HEK293 (cell line): Measurements from ENCODE around the gene CCDC85B.

Source experiments
- FEZF1 ChIP-seq: fragments of 450-650 bp; formaldehyde crosslinking; IDR thresholded peaks from 2 replicates; pipeline ENCODE4 v1.5.1; 2016; ENCODE audit warnings: missing biosample characterization, missing genetic modification characterization
- GLIS2 ChIP-seq: fragments of 450-650 bp; formaldehyde crosslinking; IDR thresholded peaks from 2 replicates; pipeline ENCODE4 v1.5.1; 2016; ENCODE audit warnings: missing biosample characterization, missing genetic modification characterization
- KLF10 ChIP-seq: fragments of 450-650 bp; IDR thresholded peaks from 2 replicates; pipeline ENCODE4 v1.5.1; 2018; ENCODE audit warnings: missing biosample characterization, mild to moderate bottlenecking, missing genetic modification characterization
- KLF7 ChIP-seq: fragments of 450-650 bp; formaldehyde crosslinking; IDR thresholded peaks from 2 replicates; pipeline ENCODE4 v1.5.1; 2016; ENCODE audit warnings: missing biosample characterization, missing genetic modification characterization, borderline replicate concordance
- SCRT1 ChIP-seq: fragments of 450-650 bp; formaldehyde crosslinking; IDR thresholded peaks from 2 replicates; pipeline ENCODE4 v1.5.1; 2016; ENCODE audit warnings: missing biosample characterization, missing genetic modification characterization, borderline replicate concordance
- ZBTB20 ChIP-seq: fragments of 450-650 bp; formaldehyde crosslinking; IDR thresholded peaks from 2 replicates; pipeline ENCODE4 v1.5.1; 2016; ENCODE audit warnings: missing biosample characterization, missing genetic modification characterization
- ZBTB8A ChIP-seq: fragments of 450-650 bp; formaldehyde crosslinking; IDR thresholded peaks from 2 replicates; pipeline ENCODE4 v1.5.1; 2016; ENCODE audit warnings: missing biosample characterization, missing genetic modification characterization
- ZNF24 ChIP-seq: fragments of 450-650 bp; formaldehyde crosslinking; IDR thresholded peaks from 2 replicates; pipeline ENCODE4 v1.5.1; 2016; ENCODE audit warnings: missing biosample characterization, missing genetic modification characterization
- ZNF266 ChIP-seq: fragments of 450-650 bp; formaldehyde crosslinking; IDR thresholded peaks from 2 replicates; pipeline ENCODE4 v1.5.1; 2016; ENCODE audit warnings: missing biosample characterization, missing genetic modification characterization, low read depth
- ZNF341 ChIP-seq: fragments of 450-650 bp; formaldehyde crosslinking; IDR thresholded peaks from 2 replicates; pipeline ENCODE4; 2016; ENCODE audit warnings: low read depth, missing biosample characterization, missing genetic modification characterization
- ZNF37A ChIP-seq: fragments of 450-650 bp; IDR thresholded peaks from 2 replicates; pipeline ENCODE4 v1.5.1; 2018; ENCODE audit warnings: missing biosample characterization, missing genetic modification characterization
- ZNF596 ChIP-seq: fragments of 450-650 bp; IDR thresholded peaks from 2 replicates; pipeline ENCODE4 v1.5.0; 2018; ENCODE audit warnings: missing biosample characterization, mild to moderate bottlenecking, missing genetic modification characterization, moderate library complexity
- ZNF629 ChIP-seq: fragments of 450-650 bp; formaldehyde crosslinking; IDR thresholded peaks from 2 replicates; pipeline ENCODE4 v1.5.1; 2017; ENCODE audit warnings: missing biosample characterization, missing genetic modification characterization
- ZSCAN23 ChIP-seq: fragments of 450-650 bp; formaldehyde crosslinking; IDR thresholded peaks from 2 replicates; pipeline ENCODE4 v1.5.1; 2016; ENCODE audit warnings: missing biosample characterization, missing genetic modification characterization
- TF ChIP-seq, protein P1 (sequence below): IDR thresholded peaks from 2 replicates; pipeline ENCODE4 v1.6.1; 2011; ENCODE audit warnings: mild to moderate bottlenecking, low read depth, low read length, borderline replicate concordance
- TF ChIP-seq, protein P2 (sequence below): fragments of 450-650 bp; formaldehyde crosslinking; IDR thresholded peaks from 2 replicates; pipeline ENCODE4 v1.5.1; 2016; ENCODE audit warnings: missing biosample characterization, missing genetic modification characterization
- TF ChIP-seq, protein P3 (sequence below): fragments of 450-650 bp; formaldehyde crosslinking; IDR thresholded peaks from 2 replicates; pipeline ENCODE4 v1.5.1; 2016; ENCODE audit warnings: missing biosample characterization, missing genetic modification characterization, borderline replicate concordance
- TF ChIP-seq, protein P4 (sequence below): fragments of 450-650 bp; formaldehyde crosslinking; optimal IDR thresholded peaks from 2 replicates; pipeline ENCODE3; 2016; ENCODE audit warnings: missing biosample characterization, mild to moderate bottlenecking, missing genetic modification characterization
- TF ChIP-seq, protein P5 (sequence below): fragments of 450-650 bp; formaldehyde crosslinking; IDR thresholded peaks from 2 replicates; pipeline ENCODE4 v1.5.1; 2016; ENCODE audit warnings: missing biosample characterization, missing genetic modification characterization
- TF ChIP-seq, protein P6 (sequence below): fragments of 450-650 bp; formaldehyde crosslinking; IDR thresholded peaks from 2 replicates; pipeline ENCODE4 v1.5.1; 2017; ENCODE audit warnings: missing biosample characterization, mild to moderate bottlenecking, missing genetic modification characterization, moderate library complexity

The CCDC85B gene

DNA sequence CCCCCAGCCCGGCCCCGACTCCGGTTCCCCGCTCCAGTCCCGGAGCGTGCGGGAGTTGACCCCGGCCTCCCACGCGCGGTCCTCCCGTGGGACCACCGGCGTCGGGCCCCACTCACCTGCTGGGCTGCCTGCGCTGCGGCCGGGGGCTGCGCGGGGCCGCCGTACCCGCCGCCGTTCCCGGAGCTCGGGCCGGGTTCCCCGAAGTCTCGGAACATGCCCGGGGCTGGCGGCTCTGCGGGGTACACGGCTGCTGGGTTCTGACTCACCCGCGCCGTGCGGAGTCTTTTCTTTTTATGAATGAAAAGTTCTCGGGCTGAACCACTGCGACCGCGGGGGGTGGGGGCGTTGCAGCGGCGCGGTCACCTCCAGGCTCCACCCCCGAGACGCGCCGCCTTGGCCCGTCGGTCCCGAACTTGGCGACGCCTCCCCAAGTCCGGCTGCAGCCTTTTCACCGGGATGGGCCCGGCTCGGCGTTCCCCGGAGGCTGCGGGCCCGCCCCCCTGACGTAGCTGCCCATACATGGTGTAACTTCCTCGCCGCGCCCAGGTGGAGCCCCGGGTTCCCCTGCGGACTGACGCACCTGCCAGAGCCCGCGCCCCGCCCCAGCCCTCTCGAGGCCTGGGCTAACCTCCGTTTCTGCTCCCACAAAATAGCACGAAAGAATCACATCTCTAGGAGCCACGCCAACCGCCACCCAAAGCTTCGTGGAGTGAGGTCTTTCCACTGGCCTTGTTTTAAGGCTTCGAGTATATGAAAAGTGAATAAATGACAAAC is 9.8 kb downstream of the CCDC85B start, which contains the start of gene FOSL1 (continued):
- TF ChIP-seq, protein P1, sequence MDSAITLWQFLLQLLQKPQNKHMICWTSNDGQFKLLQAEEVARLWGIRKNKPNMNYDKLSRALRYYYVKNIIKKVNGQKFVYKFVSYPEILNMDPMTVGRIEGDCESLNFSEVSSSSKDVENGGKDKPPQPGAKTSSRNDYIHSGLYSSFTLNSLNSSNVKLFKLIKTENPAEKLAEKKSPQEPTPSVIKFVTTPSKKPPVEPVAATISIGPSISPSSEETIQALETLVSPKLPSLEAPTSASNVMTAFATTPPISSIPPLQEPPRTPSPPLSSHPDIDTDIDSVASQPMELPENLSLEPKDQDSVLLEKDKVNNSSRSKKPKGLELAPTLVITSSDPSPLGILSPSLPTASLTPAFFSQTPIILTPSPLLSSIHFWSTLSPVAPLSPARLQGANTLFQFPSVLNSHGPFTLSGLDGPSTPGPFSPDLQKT, result no peak
- TF ChIP-seq KLF10 (tag by site-specific recombination), result peak; percentile 93; the same call in 1 of the 2 replicates
- peak; percentile 26; the same call in 1 of the 2 replicates for TF ChIP-seq ZNF341 (tag by site-specific recombination)
- TF ChIP-seq SCRT1 (tag by site-specific recombination), result no peak
- peak; percentile 82 for TF ChIP-seq GLIS2 (tag by site-specific recombination)
- TF ChIP-seq ZNF24 (tag by site-specific recombination), result no peak
- TF ChIP-seq, protein P2, sequence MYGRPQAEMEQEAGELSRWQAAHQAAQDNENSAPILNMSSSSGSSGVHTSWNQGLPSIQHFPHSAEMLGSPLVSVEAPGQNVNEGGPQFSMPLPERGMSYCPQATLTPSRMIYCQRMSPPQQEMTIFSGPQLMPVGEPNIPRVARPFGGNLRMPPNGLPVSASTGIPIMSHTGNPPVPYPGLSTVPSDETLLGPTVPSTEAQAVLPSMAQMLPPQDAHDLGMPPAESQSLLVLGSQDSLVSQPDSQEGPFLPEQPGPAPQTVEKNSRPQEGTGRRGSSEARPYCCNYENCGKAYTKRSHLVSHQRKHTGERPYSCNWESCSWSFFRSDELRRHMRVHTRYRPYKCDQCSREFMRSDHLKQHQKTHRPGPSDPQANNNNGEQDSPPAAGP, result no peak
- TF ChIP-seq KLF7 (tag by site-specific recombination), result peak; percentile 64; the same call in 1 of the 2 replicates
- peak; percentile 58; the same call in 1 of the 2 replicates for TF ChIP-seq ZBTB20 (tag by site-specific recombination)
- no peak for TF ChIP-seq ZSCAN23
- TF ChIP-seq, protein P3, sequence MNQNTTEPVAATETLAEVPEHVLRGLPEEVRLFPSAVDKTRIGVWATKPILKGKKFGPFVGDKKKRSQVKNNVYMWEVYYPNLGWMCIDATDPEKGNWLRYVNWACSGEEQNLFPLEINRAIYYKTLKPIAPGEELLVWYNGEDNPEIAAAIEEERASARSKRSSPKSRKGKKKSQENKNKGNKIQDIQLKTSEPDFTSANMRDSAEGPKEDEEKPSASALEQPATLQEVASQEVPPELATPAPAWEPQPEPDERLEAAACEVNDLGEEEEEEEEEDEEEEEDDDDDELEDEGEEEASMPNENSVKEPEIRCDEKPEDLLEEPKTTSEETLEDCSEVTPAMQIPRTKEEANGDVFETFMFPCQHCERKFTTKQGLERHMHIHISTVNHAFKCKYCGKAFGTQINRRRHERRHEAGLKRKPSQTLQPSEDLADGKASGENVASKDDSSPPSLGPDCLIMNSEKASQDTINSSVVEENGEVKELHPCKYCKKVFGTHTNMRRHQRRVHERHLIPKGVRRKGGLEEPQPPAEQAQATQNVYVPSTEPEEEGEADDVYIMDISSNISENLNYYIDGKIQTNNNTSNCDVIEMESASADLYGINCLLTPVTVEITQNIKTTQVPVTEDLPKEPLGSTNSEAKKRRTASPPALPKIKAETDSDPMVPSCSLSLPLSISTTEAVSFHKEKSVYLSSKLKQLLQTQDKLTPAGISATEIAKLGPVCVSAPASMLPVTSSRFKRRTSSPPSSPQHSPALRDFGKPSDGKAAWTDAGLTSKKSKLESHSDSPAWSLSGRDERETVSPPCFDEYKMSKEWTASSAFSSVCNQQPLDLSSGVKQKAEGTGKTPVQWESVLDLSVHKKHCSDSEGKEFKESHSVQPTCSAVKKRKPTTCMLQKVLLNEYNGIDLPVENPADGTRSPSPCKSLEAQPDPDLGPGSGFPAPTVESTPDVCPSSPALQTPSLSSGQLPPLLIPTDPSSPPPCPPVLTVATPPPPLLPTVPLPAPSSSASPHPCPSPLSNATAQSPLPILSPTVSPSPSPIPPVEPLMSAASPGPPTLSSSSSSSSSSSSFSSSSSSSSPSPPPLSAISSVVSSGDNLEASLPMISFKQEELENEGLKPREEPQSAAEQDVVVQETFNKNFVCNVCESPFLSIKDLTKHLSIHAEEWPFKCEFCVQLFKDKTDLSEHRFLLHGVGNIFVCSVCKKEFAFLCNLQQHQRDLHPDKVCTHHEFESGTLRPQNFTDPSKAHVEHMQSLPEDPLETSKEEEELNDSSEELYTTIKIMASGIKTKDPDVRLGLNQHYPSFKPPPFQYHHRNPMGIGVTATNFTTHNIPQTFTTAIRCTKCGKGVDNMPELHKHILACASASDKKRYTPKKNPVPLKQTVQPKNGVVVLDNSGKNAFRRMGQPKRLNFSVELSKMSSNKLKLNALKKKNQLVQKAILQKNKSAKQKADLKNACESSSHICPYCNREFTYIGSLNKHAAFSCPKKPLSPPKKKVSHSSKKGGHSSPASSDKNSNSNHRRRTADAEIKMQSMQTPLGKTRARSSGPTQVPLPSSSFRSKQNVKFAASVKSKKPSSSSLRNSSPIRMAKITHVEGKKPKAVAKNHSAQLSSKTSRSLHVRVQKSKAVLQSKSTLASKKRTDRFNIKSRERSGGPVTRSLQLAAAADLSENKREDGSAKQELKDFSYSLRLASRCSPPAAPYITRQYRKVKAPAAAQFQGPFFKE (tag by site-specific recombination), result no peak
- TF ChIP-seq, protein P4, sequence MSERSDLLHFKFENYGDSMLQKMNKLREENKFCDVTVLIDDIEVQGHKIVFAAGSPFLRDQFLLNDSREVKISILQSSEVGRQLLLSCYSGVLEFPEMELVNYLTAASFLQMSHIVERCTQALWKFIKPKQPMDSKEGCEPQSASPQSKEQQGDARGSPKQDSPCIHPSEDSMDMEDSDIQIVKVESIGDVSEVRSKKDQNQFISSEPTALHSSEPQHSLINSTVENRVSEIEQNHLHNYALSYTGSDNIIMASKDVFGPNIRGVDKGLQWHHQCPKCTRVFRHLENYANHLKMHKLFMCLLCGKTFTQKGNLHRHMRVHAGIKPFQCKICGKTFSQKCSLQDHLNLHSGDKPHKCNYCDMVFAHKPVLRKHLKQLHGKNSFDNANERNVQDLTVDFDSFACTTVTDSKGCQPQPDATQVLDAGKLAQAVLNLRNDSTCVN (tag by site-specific recombination), result peak; percentile 72
- TF ChIP-seq ZNF37A (tag by site-specific recombination), result 0 out of 2 replicates have a peak, but pooled peaks have one; percentile 8
- peak; percentile 75 for TF ChIP-seq ZNF629 (tag by site-specific recombination)
- 0 out of 2 replicates have a peak, but pooled peaks have one; percentile 31 for TF ChIP-seq ZNF596 (tag by site-specific recombination)
- TF ChIP-seq, protein P5, sequence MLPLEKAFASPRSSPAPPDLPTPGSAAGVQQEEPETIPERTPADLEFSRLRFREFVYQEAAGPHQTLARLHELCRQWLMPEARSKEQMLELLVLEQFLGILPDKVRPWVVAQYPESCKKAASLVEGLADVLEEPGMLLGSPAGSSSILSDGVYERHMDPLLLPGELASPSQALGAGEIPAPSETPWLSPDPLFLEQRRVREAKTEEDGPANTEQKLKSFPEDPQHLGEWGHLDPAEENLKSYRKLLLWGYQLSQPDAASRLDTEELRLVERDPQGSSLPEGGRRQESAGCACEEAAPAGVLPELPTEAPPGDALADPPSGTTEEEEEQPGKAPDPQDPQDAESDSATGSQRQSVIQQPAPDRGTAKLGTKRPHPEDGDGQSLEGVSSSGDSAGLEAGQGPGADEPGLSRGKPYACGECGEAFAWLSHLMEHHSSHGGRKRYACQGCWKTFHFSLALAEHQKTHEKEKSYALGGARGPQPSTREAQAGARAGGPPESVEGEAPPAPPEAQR (tag by site-specific recombination), result no peak
- TF ChIP-seq ZNF266 (tag by site-specific recombination), result no peak
- peak; percentile 45 for TF ChIP-seq ZBTB8A (tag by site-specific recombination)
- TF ChIP-seq FEZF1, result no peak; the same call in 1 of the 2 replicates
- TF ChIP-seq, protein P6, sequence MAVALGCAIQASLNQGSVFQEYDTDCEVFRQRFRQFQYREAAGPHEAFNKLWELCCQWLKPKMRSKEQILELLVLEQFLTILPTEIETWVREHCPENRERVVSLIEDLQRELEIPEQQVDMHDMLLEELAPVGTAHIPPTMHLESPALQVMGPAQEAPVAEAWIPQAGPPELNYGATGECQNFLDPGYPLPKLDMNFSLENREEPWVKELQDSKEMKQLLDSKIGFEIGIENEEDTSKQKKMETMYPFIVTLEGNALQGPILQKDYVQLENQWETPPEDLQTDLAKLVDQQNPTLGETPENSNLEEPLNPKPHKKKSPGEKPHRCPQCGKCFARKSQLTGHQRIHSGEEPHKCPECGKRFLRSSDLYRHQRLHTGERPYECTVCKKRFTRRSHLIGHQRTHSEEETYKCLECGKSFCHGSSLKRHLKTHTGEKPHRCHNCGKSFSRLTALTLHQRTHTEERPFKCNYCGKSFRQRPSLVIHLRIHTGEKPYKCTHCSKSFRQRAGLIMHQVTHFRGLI (tag by site-specific recombination), result no peak
